Measurements from ENCODE around the gene SGMS2.

DNA sequence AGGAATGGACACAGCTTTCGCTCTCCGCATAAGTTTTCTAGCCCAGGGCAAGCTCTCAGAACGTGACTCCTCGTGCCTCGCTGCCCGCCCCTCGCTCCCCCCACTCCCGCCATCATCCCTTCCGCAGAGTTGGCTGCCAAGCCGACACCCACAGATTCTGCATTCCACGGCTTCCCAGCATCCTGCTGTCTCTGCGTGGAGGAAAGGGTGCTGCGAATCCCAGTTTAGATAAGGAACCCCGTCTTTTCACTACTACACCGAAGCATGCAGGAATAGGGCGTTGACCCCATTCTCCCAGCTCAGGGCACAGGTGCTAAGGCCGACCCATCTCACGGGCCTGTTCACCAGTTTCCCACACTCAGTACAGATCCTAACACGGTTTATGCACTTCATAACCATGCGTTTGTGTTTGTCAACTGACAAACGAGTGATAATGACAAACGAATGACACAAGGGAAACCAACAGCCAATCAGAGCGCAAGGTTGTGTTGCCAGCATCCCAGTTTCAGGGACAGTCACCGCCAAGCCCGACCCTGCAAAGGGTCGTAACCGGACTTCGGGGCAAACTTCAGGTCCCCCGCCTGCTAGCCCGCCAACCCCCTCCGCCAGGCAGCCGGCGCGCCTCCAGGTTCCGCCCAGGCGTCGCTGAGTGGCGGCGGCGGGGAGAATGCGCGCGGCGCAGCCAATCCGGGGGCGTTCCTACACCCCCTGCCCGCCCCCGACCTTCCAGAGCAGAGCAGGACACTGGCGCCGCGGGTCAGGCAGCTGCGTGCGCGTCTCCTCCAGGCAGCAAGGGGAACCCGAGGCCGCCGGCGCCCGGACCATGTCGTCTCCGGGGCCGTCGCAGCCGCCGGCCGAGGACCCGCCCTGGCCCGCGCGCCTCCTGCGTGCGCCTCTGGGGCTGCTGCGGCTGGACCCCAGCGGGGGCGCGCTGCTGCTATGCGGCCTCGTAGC lies 106.4 kb downstream of the SGMS2 start, which contains the start of gene CYP2U1:
- no peak for TF ChIP-seq ZFX (IDR thresholded peaks at IDR 0.05; ENCODE audit: borderline replicate concordance)
- TF ChIP-seq, protein P1, sequence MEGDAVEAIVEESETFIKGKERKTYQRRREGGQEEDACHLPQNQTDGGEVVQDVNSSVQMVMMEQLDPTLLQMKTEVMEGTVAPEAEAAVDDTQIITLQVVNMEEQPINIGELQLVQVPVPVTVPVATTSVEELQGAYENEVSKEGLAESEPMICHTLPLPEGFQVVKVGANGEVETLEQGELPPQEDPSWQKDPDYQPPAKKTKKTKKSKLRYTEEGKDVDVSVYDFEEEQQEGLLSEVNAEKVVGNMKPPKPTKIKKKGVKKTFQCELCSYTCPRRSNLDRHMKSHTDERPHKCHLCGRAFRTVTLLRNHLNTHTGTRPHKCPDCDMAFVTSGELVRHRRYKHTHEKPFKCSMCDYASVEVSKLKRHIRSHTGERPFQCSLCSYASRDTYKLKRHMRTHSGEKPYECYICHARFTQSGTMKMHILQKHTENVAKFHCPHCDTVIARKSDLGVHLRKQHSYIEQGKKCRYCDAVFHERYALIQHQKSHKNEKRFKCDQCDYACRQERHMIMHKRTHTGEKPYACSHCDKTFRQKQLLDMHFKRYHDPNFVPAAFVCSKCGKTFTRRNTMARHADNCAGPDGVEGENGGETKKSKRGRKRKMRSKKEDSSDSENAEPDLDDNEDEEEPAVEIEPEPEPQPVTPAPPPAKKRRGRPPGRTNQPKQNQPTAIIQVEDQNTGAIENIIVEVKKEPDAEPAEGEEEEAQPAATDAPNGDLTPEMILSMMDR (IDR thresholded peaks at IDR 0.05) = peak; percentile 34
